HG03097 (cell line): Measurements from ENCODE around the gene GDF7.

ENCODE experiments used
- ATAC-seq: cut with Tn5 transposase; IDR thresholded peaks from one replicate; pipeline ENCODE4 v1.9.1; 2021; ENCODE audit not compliant: unreplicated experiment, low FRiP score

GDF7 gene

GRCh38 chr2:20657522-20658235 is 9.3 kb upstream of the GDF7 start:
- no peak for ATAC-seq

GRCh38 chr2:20660506-20661420 is 6.2 kb upstream of the GDF7 start:
- ATAC-seq, result no peak

- ATAC-seq, result peak; percentile 58
Measured at GRCh38 chr2:20661421-20662307, 5.3 kb upstream of the GDF7 start.

- no peak for ATAC-seq
Measured at GRCh38 chr2:20662308-20662937, 4.5 kb upstream of the GDF7 start.

GRCh38 chr2:20663196-20664070 is 3.5 kb upstream of the GDF7 start:
- no peak for ATAC-seq

- no peak for ATAC-seq
Measured at GRCh38 chr2:20664071-20664390, 2.9 kb upstream of the GDF7 start.

GRCh38 chr2:20664431-20665242 is 2.3 kb upstream of the GDF7 start:
- ATAC-seq, result no peak

GRCh38 chr2:20665243-20666004 is 1.5 kb upstream of the GDF7 start:
- no peak for ATAC-seq

GRCh38 chr2:20666005-20666303 is 990 bp upstream of the GDF7 start:
- ATAC-seq, result no peak

- no peak for ATAC-seq
Measured at GRCh38 chr2:20667151-20667530, 197 bp downstream of the GDF7 start.

- no peak for ATAC-seq
Measured at GRCh38 chr2:20667531-20668401, 822 bp downstream of the GDF7 start.

GRCh38 chr2:20668451-20668850 is 1.5 kb downstream of the GDF7 start:
- no peak for ATAC-seq

GRCh38 chr2:20668871-20669475 is 2.0 kb downstream of the GDF7 start:
- ATAC-seq, result no peak

- ATAC-seq, result no peak
Measured at GRCh38 chr2:20669562-20670314, 2.8 kb downstream of the GDF7 start.

GRCh38 chr2:20670315-20671035 is 3.5 kb downstream of the GDF7 start:
- ATAC-seq, result no peak
